ENCODE data around the gene PYGM.

PYGM gene

GRCh38 chr11:64720167-64720566, 39.6 kb downstream of the PYGM start:
- peaks cover 22% of the 10 kb centered on the region for H3K4me1 ChIP-seq (ENCODE audit: control insufficient read depth, insufficient read depth, low read length, poor library complexity, severe bottlenecking)
- H3K27ac ChIP-seq (ENCODE audit: low read depth, low read length, severe bottlenecking): no peak overlapping the region
- no peaks in the 10 kb centered on the region for H3K9me3 ChIP-seq (ENCODE audit: control insufficient read depth, low read length)
- 74 to 86% methylated on average over 8 to 9 of the region's 9 CpGs for WGBS, 2 experiments (ENCODE audit: insufficient coverage in 2 of 2)
- no peaks in the 10 kb centered on the region for H3K36me3 ChIP-seq (ENCODE audit: control insufficient read depth, insufficient read depth, low read length)
- H3K4me3 ChIP-seq (ENCODE audit: extremely low read depth, insufficient read depth, low read length, poor library complexity, severe bottlenecking): no peak overlapping the region

- no peak overlapping the region for H3K4me3 ChIP-seq (ENCODE audit: extremely low read depth, insufficient read depth, low read length, poor library complexity, severe bottlenecking)
- 88 to 93% methylated on average over 8 to 10 of the region's 10 CpGs for WGBS, 2 experiments (ENCODE audit: insufficient coverage in 2 of 2)
- H3K9me3 ChIP-seq (ENCODE audit: control insufficient read depth, low read length): no peaks in the 10 kb centered on the region
- H3K36me3 ChIP-seq (ENCODE audit: control insufficient read depth, insufficient read depth, low read length): no peaks in the 10 kb centered on the region
- no peak overlapping the region for H3K27ac ChIP-seq (ENCODE audit: low read depth, low read length, severe bottlenecking)
- peaks cover 15% of the 10 kb centered on the region for H3K4me1 ChIP-seq (ENCODE audit: control insufficient read depth, insufficient read depth, low read length, poor library complexity, severe bottlenecking)
These were observed 40.4 kb downstream of the PYGM start for GRCh38 chr11:64719406-64719805.

GRCh38 chr11:64718780-64719124, 41.0 kb downstream of the PYGM start:
- 70 to 73% methylated on average over 2 to 3 of the region's 4 CpGs for WGBS, 2 experiments (ENCODE audit: insufficient coverage in 2 of 2)
- Histone ChIP-seq H3K36me3 (ENCODE audit: control insufficient read depth, insufficient read depth, low read length) (no peaks in the 10 kb centered on the region), H3K4me3 (ENCODE audit: extremely low read depth, insufficient read depth, low read length, poor library complexity, severe bottlenecking) (no peak overlapping the region), H3K4me1 (ENCODE audit: control insufficient read depth, insufficient read depth, low read length, poor library complexity, severe bottlenecking) (peaks cover 10% of the 10 kb centered on the region), H3K27ac (ENCODE audit: low read depth, low read length, severe bottlenecking) (no peak overlapping the region), H3K9me3 (ENCODE audit: control insufficient read depth, low read length) (no peaks in the 10 kb centered on the region)

- H3K36me3 ChIP-seq (ENCODE audit: control insufficient read depth, insufficient read depth, low read length): no peaks in the 10 kb centered on the region
- WGBS, 2 experiments (ENCODE audit: insufficient coverage in 2 of 2): 84 to 86% methylated on average over 11 to 13 of the region's 15 CpGs
- no peak overlapping the region for H3K27ac ChIP-seq (ENCODE audit: low read depth, low read length, severe bottlenecking)
- no peak overlapping the region for H3K4me3 ChIP-seq (ENCODE audit: extremely low read depth, insufficient read depth, low read length, poor library complexity, severe bottlenecking)
- H3K4me1 ChIP-seq (ENCODE audit: control insufficient read depth, insufficient read depth, low read length, poor library complexity, severe bottlenecking): peaks cover 11% of the 10 kb centered on the region
- no peaks in the 10 kb centered on the region for H3K9me3 ChIP-seq (ENCODE audit: control insufficient read depth, low read length)
These were observed 41.5 kb downstream of the PYGM start for GRCh38 chr11:64718084-64718779.

- 40 to 79% methylated on average over 1 to 3 of the region's 4 CpGs for WGBS, 2 experiments (ENCODE audit: insufficient coverage in 2 of 2)
- no peaks in the 10 kb centered on the region for H3K36me3 ChIP-seq (ENCODE audit: control insufficient read depth, insufficient read depth, low read length)
- H3K27ac ChIP-seq (ENCODE audit: low read depth, low read length, severe bottlenecking): no peak overlapping the region
- H3K9me3 ChIP-seq (ENCODE audit: control insufficient read depth, low read length): no peaks in the 10 kb centered on the region
- H3K4me3 ChIP-seq (ENCODE audit: extremely low read depth, insufficient read depth, low read length, poor library complexity, severe bottlenecking): no peak overlapping the region
- peaks cover 14% of the 10 kb centered on the region for H3K4me1 ChIP-seq (ENCODE audit: control insufficient read depth, insufficient read depth, low read length, poor library complexity, severe bottlenecking)
These were observed 42.6 kb downstream of the PYGM start for GRCh38 chr11:64717268-64717578.

- 70 to 76% methylated on average over 17 to 19 of the region's 21 CpGs for WGBS, 2 experiments (ENCODE audit: insufficient coverage in 2 of 2)
- H3K36me3 ChIP-seq (ENCODE audit: control insufficient read depth, insufficient read depth, low read length): no peaks in the 10 kb centered on the region
- peaks cover 14% of the 10 kb centered on the region for H3K4me1 ChIP-seq (ENCODE audit: control insufficient read depth, insufficient read depth, low read length, poor library complexity, severe bottlenecking)
- H3K27ac ChIP-seq (ENCODE audit: low read depth, low read length, severe bottlenecking): no peak overlapping the region
- no peaks in the 10 kb centered on the region for H3K9me3 ChIP-seq (ENCODE audit: control insufficient read depth, low read length)
- H3K4me3 ChIP-seq (ENCODE audit: extremely low read depth, insufficient read depth, low read length, poor library complexity, severe bottlenecking): no peak overlapping the region
These were observed 43.1 kb downstream of the PYGM start for GRCh38 chr11:64716473-64717267.

- 50 to 94% methylated on average over 2 to 3 of the region's 13 CpGs for WGBS, 2 experiments (ENCODE audit: insufficient coverage in 2 of 2)
- Histone ChIP-seq H3K4me3 (ENCODE audit: extremely low read depth, insufficient read depth, low read length, poor library complexity, severe bottlenecking) (no peak overlapping the region), H3K4me1 (ENCODE audit: control insufficient read depth, insufficient read depth, low read length, poor library complexity, severe bottlenecking) (peaks cover 17% of the 10 kb centered on the region), H3K27ac (ENCODE audit: low read depth, low read length, severe bottlenecking) (no peak overlapping the region), H3K36me3 (ENCODE audit: control insufficient read depth, insufficient read depth, low read length) (no peaks in the 10 kb centered on the region), H3K9me3 (ENCODE audit: control insufficient read depth, low read length) (no peaks in the 10 kb centered on the region)
These were observed 43.9 kb downstream of the PYGM start for GRCh38 chr11:64715756-64716472.

GRCh38 chr11:64715110-64715509, 44.7 kb downstream of the PYGM start:
- Histone ChIP-seq H3K4me3 (ENCODE audit: extremely low read depth, insufficient read depth, low read length, poor library complexity, severe bottlenecking) (no peak overlapping the region), H3K9me3 (ENCODE audit: control insufficient read depth, low read length) (no peaks in the 10 kb centered on the region), H3K4me1 (ENCODE audit: control insufficient read depth, insufficient read depth, low read length, poor library complexity, severe bottlenecking) (peaks cover 25% of the 10 kb centered on the region), H3K36me3 (ENCODE audit: control insufficient read depth, insufficient read depth, low read length) (no peaks in the 10 kb centered on the region), H3K27ac (ENCODE audit: low read depth, low read length, severe bottlenecking) (no peak overlapping the region)
- WGBS, 2 experiments (ENCODE audit: insufficient coverage in 2 of 2): 80 to 81% methylated on average over 4 to 5 of the region's 5 CpGs

GRCh38 chr11:64714666-64715065, 45.1 kb downstream of the PYGM start:
- peaks cover 27% of the 10 kb centered on the region for H3K4me1 ChIP-seq (ENCODE audit: control insufficient read depth, insufficient read depth, low read length, poor library complexity, severe bottlenecking)

GRCh38 chr11:64713781-64714363, 45.9 kb downstream of the PYGM start:
- H3K27ac ChIP-seq (ENCODE audit: low read depth, low read length, severe bottlenecking): no peak overlapping the region
- no peaks in the 10 kb centered on the region for H3K36me3 ChIP-seq (ENCODE audit: control insufficient read depth, insufficient read depth, low read length)
- H3K9me3 ChIP-seq (ENCODE audit: control insufficient read depth, low read length): no peaks in the 10 kb centered on the region
- WGBS, 2 experiments (ENCODE audit: insufficient coverage in 2 of 2): 3 to 5% methylated on average over 30 to 32 of the region's 39 CpGs
- no peak overlapping the region for H3K4me3 ChIP-seq (ENCODE audit: extremely low read depth, insufficient read depth, low read length, poor library complexity, severe bottlenecking)
- peaks cover 27% of the 10 kb centered on the region for H3K4me1 ChIP-seq (ENCODE audit: control insufficient read depth, insufficient read depth, low read length, poor library complexity, severe bottlenecking)

More at GRCh38 chr11:64714666-64715065, 45.1 kb downstream of the PYGM start:
- H3K27ac ChIP-seq (ENCODE audit: low read depth, low read length, severe bottlenecking): no peak overlapping the region
- H3K9me3 ChIP-seq (ENCODE audit: control insufficient read depth, low read length): no peaks in the 10 kb centered on the region
- H3K36me3 ChIP-seq (ENCODE audit: control insufficient read depth, insufficient read depth, low read length): no peaks in the 10 kb centered on the region
- 67% methylated on average over 1 of the region's 5 CpGs; no CpG with 5 or more reads in 1 of the 2 experiments for WGBS, 2 experiments (ENCODE audit: insufficient coverage in 2 of 2)
- H3K4me3 ChIP-seq (ENCODE audit: extremely low read depth, insufficient read depth, low read length, poor library complexity, severe bottlenecking): no peak overlapping the region

Measured in mesodermal cell (in vitro differentiated cells).